K562 (cell line): Measurements from ENCODE around the gene CADM2. TPM values are rescaled to one million over a fixed set of nuclear protein-coding genes. Genes with fewer than 3 reads are reported as not detected.

Experiments
- ATAC-seq: fragments of 200-7000 bp; cut with Tn5 transposase; 3 replicates; pipeline ENCODE4 v1.9.1; 2020; ENCODE audit warnings: moderate library complexity
- BruUV-seq: library from RNA; stranded (reverse); fragments of 400-500 nt; replicated peaks from 2 replicates; lab custom pipeline; 2021; lab: Mats Ljungman, UMichigan
- CTCF ChIA-PET: fragments of 300-600 bp; formaldehyde crosslinking; extraction: SDS; loops from one replicate; lab custom pipeline; 2021; ENCODE audit warnings: low intra/inter-chr PET ratio; lab: Yijun Ruan, JAX
- POLR2A ChIA-PET: fragments of 300-600, 350-650 bp; sonication (Branson Sonifier 250); formaldehyde crosslinking; extraction: SDS; loops from one replicate; lab custom pipeline; 2021; ENCODE audit warnings: antibody characterized with exemption, inconsistent platforms; lab: Yijun Ruan, JAX
- DNase-seq, 4 experiments: peaks; one replicate each; pipeline versions ENCODE4 v3.0.0 to v3.0.0-alpha.2; 2011 to 2018; ENCODE audit warnings: low spot score in 3 of 4, mixed read lengths in 3 of 4; ENCODE audit errors: extremely low read depth in 1 of 4
- FAIRE-seq: peaks from 2 replicates; lab custom pipeline; 2011; peaks lifted over from hg19 to GRCh38; lab: Jason Lieb, UNC
- H2AFZ ChIP-seq: 2 replicates; pipeline ENCODE4 v1.6.0; 2011; ENCODE audit warnings: low read depth, low read length, control low read depth, inconsistent platforms
- H3K27ac ChIP-seq: fragments of 200-600 bp; 3 replicates; pipeline ENCODE4 v1.8.0; 2011; ENCODE audit warnings: low read depth, mild to moderate bottlenecking, control low read depth, inconsistent platforms, low read length, moderate library complexity, mixed read lengths; ENCODE audit errors: extremely low read depth
- H3K27me3 ChIP-seq, 2 experiments: fragments of 300-600 bp in 1 of 2; 2 replicates in 1 of 2; 3 replicates in 1 of 2; pipeline versions ENCODE4 v1.6.0 to v1.8.0; 2011; ENCODE audit warnings: inconsistent platforms in 2 of 2, low read length in 2 of 2, mild to moderate bottlenecking in 1 of 2, mixed read lengths in 1 of 2, moderate library complexity in 1 of 2; ENCODE audit not compliant: control insufficient read depth in 2 of 2, insufficient read depth in 2 of 2
- H3K36me3 ChIP-seq: fragments of 300-600 bp; 3 replicates; pipeline ENCODE4 v1.8.0; 2011; ENCODE audit warnings: mild to moderate bottlenecking, low read length, inconsistent platforms; ENCODE audit not compliant: control insufficient read depth, insufficient read depth
- H3K4me1 ChIP-seq, 2 experiments: fragments of 200-600 bp in 1 of 2; replicated peaks in 1 of 2; 2 replicates in 1 of 2; 3 replicates in 1 of 2; pipeline versions ENCODE4 v1.5.1 to v1.8.0; 2011; ENCODE audit warnings: inconsistent platforms in 2 of 2, low read length in 2 of 2, mild to moderate bottlenecking in 1 of 2, mixed read lengths in 1 of 2, moderate library complexity in 1 of 2; ENCODE audit not compliant: control insufficient read depth in 2 of 2, insufficient read depth in 2 of 2
- H3K4me2 ChIP-seq: 2 replicates; pipeline ENCODE4 v1.6.1; 2011; ENCODE audit warnings: low read length, control low read depth, inconsistent platforms, mixed read lengths; ENCODE audit not compliant: insufficient read depth
- H3K4me3 ChIP-seq: fragments of 200-600 bp; sonication (generic), shearing (Covaris generic); 2 replicates; pipeline ENCODE4 v1.5.1; 2016; ENCODE audit warnings: control low read depth, inconsistent platforms
- H3K79me2 ChIP-seq: fragments of 200-600 bp; 3 replicates; pipeline ENCODE4 v1.8.0; 2011; ENCODE audit warnings: low read length, inconsistent platforms; ENCODE audit not compliant: control insufficient read depth, insufficient read depth
- H3K9ac ChIP-seq, 2 experiments: 2 replicates each; pipeline versions ENCODE4 v1.6.0 to v1.6.1; 2011; ENCODE audit warnings: low read depth in 2 of 2, low read length in 2 of 2, control low read depth in 1 of 2, inconsistent platforms in 1 of 2, mild to moderate bottlenecking in 1 of 2, mixed read lengths in 1 of 2; ENCODE audit not compliant: insufficient read depth in 1 of 2
- H3K9me1 ChIP-seq: one replicate; pipeline ENCODE4 v1.6.0; 2011; ENCODE audit warnings: inconsistent platforms, mild to moderate bottlenecking, low read length, moderate library complexity; ENCODE audit not compliant: control insufficient read depth, insufficient read depth
- H3K9me3 ChIP-seq: replicated peaks from 2 replicates; pipeline ENCODE4 v1.5.1; 2011; ENCODE audit warnings: low read depth, low read length, inconsistent platforms; ENCODE audit not compliant: control insufficient read depth, insufficient read depth
- H4K20me1 ChIP-seq: replicated peaks from 2 replicates; pipeline ENCODE4 v1.6.1; 2011; ENCODE audit warnings: low read length, inconsistent platforms, mixed read lengths; ENCODE audit not compliant: control insufficient read depth, insufficient read depth
- FOXK2 ChIP-seq, 2 experiments: fragments of 450-650 bp; IDR thresholded peaks in 1 of 2; conservative IDR thresholded peaks in 1 of 2; 2 replicates each; pipeline ENCODE4 v1.6.1; 2016; ENCODE audit warnings: low read depth in 2 of 2, mild to moderate bottlenecking in 1 of 2
- FOXM1 ChIP-seq, 2 experiments: fragments of 450-650 bp in 1 of 2; sonication (generic) in 1 of 2; formaldehyde crosslinking in 1 of 2; IDR thresholded peaks; 2 replicates each; pipeline versions ENCODE4 v1.6.1 to v1.9.0; 2017 to 2022; ENCODE audit warnings: low read depth in 2 of 2, mild to moderate bottlenecking in 2 of 2, missing genetic modification reagents in 1 of 2, moderate library complexity in 1 of 2
- MEF2D ChIP-seq: conservative IDR thresholded peaks from 2 replicates; pipeline ENCODE4 v1.6.1; 2016; ENCODE audit warnings: low read depth, missing genetic modification characterization, missing compliant biosample characterization
- NFATC3 ChIP-seq: fragments of 450-650 bp; IDR thresholded peaks from 2 replicates; pipeline ENCODE4 v1.6.1; 2017; ENCODE audit warnings: mild to moderate bottlenecking
- POLR2B ChIP-seq: fragments of 450-650 bp; IDR thresholded peaks from 2 replicates; pipeline ENCODE4 v1.6.1; 2018; ENCODE audit warnings: low read depth; ENCODE audit not compliant: partially characterized antibody
- POLR3A ChIP-seq: IDR thresholded peaks from 2 replicates; pipeline ENCODE4 v1.6.1; 2011; ENCODE audit warnings: borderline replicate concordance, mild to moderate bottlenecking, moderate library complexity; ENCODE audit not compliant: insufficient read length, insufficient read depth; ENCODE audit errors: extremely low read depth
- SAFB ChIP-seq: fragments of 200-400 bp; formaldehyde crosslinking; IDR thresholded peaks from 2 replicates; pipeline ENCODE4 v1.6.1; 2017; ENCODE audit warnings: low read depth, low read length, borderline replicate concordance
- ZBTB2 ChIP-seq: fragments of 450-650 bp; IDR thresholded peaks from 2 replicates; pipeline ENCODE4 v1.6.1; 2016; ENCODE audit warnings: antibody characterized with exemption
- ZNF586 ChIP-seq: fragments of 450-650 bp; formaldehyde crosslinking; conservative IDR thresholded peaks from 2 replicates; pipeline ENCODE4 v1.4.0; 2020; ENCODE audit warnings: mild to moderate bottlenecking, moderate library complexity
- WGBS: fragments of 100-300 bp; shearing (Covaris generic); methylation state at CpG from one replicate; pipeline ENCODE4 v1.1.6; 2016; ENCODE audit warnings: low coverage, mixed read lengths; ENCODE audit not compliant: insufficient coverage; ENCODE audit errors: missing lambda C conversion rate; 5-methylcytosine and 5-hydroxymethylcytosine counted together
- in situ Hi-C: fragments of 300-500 bp; cut with MboI; formaldehyde crosslinking; loops from 4 replicates; pipeline ENCODE4 v1.15.0; 2018; ENCODE audit warnings: inconsistent platforms, mixed read lengths
- intact Hi-C: fragments of 100-400 bp; cut with micrococcal nuclease; formaldehyde crosslinking; loops from 2 replicates; pipeline ENCODE4 v1.14.2; 2022
- polyA plus RNA-seq, 8 experiments: library from polyadenylated mRNA; depleted of rRNA in 4 of 8; stranded (reverse) in 5 of 8; unstranded in 3 of 8; fragments of >200 nt; fragmentation: Nextera tagmentation in 2 of 8; fragmentation: Illumina TruSeq in 1 of 8; extraction: Ambion mirVana in 2 of 8; extraction: Trizol in 1 of 8; gene quantifications; 2 replicates each; pipeline versions ENCODE4 v1.2.1 to v1.2.3, GENCODE V29; 2011 to 2014; ENCODE audit warnings: inconsistent platforms in 1 of 8, missing spikeins in 1 of 8
- total RNA-seq, 7 experiments: library from RNA; depleted of rRNA in 6 of 7; stranded (reverse); fragments of >200 nt in 6 of 7; fragmentation: Illumina TruSeq in 2 of 7; extraction: Trizol in 2 of 7; gene quantifications; 2 replicates each; pipeline versions ENCODE4 v1.2.1 to v1.2.3, GENCODE V29; 2011 to 2021; ENCODE audit warnings: low replicate concordance in 1 of 7
- TF ChIP-seq, protein P1 (sequence below): fragments of 250-450 bp; sonication (Bioruptor Pico); IDR thresholded peaks from 2 replicates; pipeline ENCODE4 v1.4.0; 2020; ENCODE audit warnings: mild to moderate bottlenecking, moderate library complexity, borderline replicate concordance

CADM2 gene
- total and polyA plus RNA-seq, 9 of the 15 experiments (the other 6 are each of a cell fraction or from before 2014, with no cell fraction given) = 0.11 to 3.2 (median 0.95) TPM

- H3K27ac ChIP-seq = no peak overlapping the region
- H3K4me1 ChIP-seq = no peaks in the 10 kb centered on the region
- H3K4me2 ChIP-seq = no peak overlapping the region
- CTCF ChIA-PET = no interaction called here
- no peak for ATAC-seq
- DNase-seq = no peak
- FAIRE-seq = no peak
- H3K36me3 ChIP-seq = no peaks in the 10 kb centered on the region
- intact Hi-C loops = no loop called here
- no peaks in the 10 kb centered on the region for H3K79me2 ChIP-seq
- TF ChIP-seq ZNF586 (CRISPR knock-in tag) = no peak
- TF ChIP-seq ZBTB2 = no peak
- TF ChIP-seq, all 486 proteins: peak for 0
- no peaks in the 10 kb centered on the region for H3K27me3 ChIP-seq
- no peak overlapping the region for H3K4me3 ChIP-seq
- no peak overlapping the region for H2AFZ ChIP-seq
- H4K20me1 ChIP-seq = no peaks in the 10 kb centered on the region
- POLR2A ChIA-PET = no interaction called here
- no peaks in the 10 kb centered on the region for H3K9me3 ChIP-seq
- 0% methylated on average over 3 of the region's 3 CpGs for WGBS
- H3K9ac ChIP-seq = no peak overlapping the region
- BruUV-seq = no TSS peak
- H3K9me1 ChIP-seq = no peaks in the 10 kb centered on the region
- in situ Hi-C loops = no loop called here
Observed at GRCh38 chr3:85867072-85867471, 908.3 kb downstream of the CADM2 start.

DNA sequence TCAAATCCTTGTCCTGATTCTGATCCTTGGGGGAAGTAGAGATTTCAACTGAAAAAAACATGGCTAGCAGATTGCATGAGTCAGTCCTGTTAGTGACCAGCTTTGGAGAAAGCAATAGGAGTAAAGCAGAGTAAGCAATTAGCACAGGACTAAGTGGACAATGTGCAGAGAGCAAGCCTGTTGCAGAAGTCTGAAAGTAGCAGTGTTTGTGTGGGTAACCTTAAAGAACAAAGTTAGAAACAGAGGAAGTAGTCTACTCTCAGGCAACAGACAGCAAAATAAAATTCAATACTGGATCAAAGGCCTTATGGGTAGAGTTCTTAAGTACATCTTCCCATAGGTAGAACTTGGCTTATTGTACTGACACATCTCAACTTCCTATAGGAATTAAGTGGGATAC, 916.8 kb downstream of the CADM2 start:
- no peak for FAIRE-seq
- ChIA-PET POLR2A (no interaction called here), CTCF (no interaction called here)
- no TSS peak for BruUV-seq
- no peaks in the 10 kb centered on the region for H3K36me3 ChIP-seq
- H4K20me1 ChIP-seq = no peaks in the 10 kb centered on the region
- no peak overlapping the region for H3K4me2 ChIP-seq
- no peak for DNase-seq
- no peak overlapping the region for H3K9ac ChIP-seq
- H3K27ac ChIP-seq = no peak overlapping the region
- in situ Hi-C loops = no loop called here
- no peaks in the 10 kb centered on the region for H3K79me2 ChIP-seq
- no peaks in the 10 kb centered on the region for H3K4me1 ChIP-seq
- no peaks in the 10 kb centered on the region for H3K9me1 ChIP-seq
- H2AFZ ChIP-seq = no peak overlapping the region
- H3K4me3 ChIP-seq = no peak overlapping the region
- intact Hi-C loops = no loop called here
- H3K27me3 ChIP-seq = no peaks in the 10 kb centered on the region
- ATAC-seq = no peak
- H3K9me3 ChIP-seq = no peaks in the 10 kb centered on the region
- TF ChIP-seq MEF2D (no peak), FOXK2 (conservative IDR thresholded peaks at IDR 0.05 in 1 of 2, IDR thresholded peaks at IDR 0.05 in 1 of 2; ENCODE audit: low read depth in 2 of 2) (no peak), SAFB (no peak), FOXM1 (IDR thresholded peaks at IDR 0.05; ENCODE audit: low read depth) (no peak), FOXM1 (CRISPR knock-in tag; IDR thresholded peaks at IDR 0.05; ENCODE audit: low read depth) (no peak), POLR2B (no peak), NFATC3 (no peak), POLR3A (no peak)
- TF ChIP-seq, protein P1, sequence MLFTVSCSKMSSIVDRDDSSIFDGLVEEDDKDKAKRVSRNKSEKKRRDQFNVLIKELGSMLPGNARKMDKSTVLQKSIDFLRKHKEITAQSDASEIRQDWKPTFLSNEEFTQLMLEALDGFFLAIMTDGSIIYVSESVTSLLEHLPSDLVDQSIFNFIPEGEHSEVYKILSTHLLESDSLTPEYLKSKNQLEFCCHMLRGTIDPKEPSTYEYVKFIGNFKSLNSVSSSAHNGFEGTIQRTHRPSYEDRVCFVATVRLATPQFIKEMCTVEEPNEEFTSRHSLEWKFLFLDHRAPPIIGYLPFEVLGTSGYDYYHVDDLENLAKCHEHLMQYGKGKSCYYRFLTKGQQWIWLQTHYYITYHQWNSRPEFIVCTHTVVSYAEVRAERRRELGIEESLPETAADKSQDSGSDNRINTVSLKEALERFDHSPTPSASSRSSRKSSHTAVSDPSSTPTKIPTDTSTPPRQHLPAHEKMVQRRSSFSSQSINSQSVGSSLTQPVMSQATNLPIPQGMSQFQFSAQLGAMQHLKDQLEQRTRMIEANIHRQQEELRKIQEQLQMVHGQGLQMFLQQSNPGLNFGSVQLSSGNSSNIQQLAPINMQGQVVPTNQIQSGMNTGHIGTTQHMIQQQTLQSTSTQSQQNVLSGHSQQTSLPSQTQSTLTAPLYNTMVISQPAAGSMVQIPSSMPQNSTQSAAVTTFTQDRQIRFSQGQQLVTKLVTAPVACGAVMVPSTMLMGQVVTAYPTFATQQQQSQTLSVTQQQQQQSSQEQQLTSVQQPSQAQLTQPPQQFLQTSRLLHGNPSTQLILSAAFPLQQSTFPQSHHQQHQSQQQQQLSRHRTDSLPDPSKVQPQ (CRISPR knock-in tag) = no peak
